Adrenal gland (tissue), 5 donors: ENCODE measurements around the gene HMGXB3.

Experiments
- POLR2A ChIP-seq, 2 donors: fragments of 450-650 bp; IDR thresholded peaks; one replicate each; pipeline ENCODE4 v1.6.1; 2017; ENCODE audit warnings: antibody characterized with exemption in 2 of 2, mild to moderate bottlenecking in 2 of 2, moderate library complexity in 1 of 2
- TF ChIP-seq, protein P1 (sequence below), 6 experiments: fragments of 450-650 bp in 4 of 6; fragments of 200-600 bp in 2 of 6; sonication (generic) in 1 of 6; IDR thresholded peaks; 1 replicate in 5 of 6; 2 replicates in 1 of 6; pipeline versions ENCODE4 v1.5.1 to v1.8.0; 2016 to 2021; ENCODE audit warnings: antibody characterized with exemption in 6 of 6, mild to moderate bottlenecking in 2 of 6, moderate library complexity in 1 of 6
- donor health status: DM: no; HTN: no; CAD: no.

DNA sequence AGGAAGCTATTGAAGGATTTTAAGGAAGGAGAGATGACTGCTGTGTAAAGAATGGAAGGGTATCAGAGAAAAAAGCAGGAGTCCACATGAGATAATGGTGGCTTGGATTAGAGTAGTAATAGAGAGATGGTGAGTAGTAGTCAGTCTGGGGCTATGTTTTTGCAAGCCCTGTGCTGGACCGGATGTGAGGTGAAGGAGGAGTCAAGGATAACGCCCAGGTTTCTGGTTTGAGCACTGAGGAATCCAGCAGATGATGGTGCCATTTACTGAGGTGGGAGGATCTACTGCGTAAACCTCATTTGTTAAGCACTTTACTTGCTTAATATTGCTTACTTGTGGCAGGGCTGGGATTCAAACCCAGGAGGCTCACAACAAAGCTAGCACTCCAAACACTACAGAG lies 1.2 kb upstream of the HMGXB3 start:
- TF ChIP-seq, protein P1, sequence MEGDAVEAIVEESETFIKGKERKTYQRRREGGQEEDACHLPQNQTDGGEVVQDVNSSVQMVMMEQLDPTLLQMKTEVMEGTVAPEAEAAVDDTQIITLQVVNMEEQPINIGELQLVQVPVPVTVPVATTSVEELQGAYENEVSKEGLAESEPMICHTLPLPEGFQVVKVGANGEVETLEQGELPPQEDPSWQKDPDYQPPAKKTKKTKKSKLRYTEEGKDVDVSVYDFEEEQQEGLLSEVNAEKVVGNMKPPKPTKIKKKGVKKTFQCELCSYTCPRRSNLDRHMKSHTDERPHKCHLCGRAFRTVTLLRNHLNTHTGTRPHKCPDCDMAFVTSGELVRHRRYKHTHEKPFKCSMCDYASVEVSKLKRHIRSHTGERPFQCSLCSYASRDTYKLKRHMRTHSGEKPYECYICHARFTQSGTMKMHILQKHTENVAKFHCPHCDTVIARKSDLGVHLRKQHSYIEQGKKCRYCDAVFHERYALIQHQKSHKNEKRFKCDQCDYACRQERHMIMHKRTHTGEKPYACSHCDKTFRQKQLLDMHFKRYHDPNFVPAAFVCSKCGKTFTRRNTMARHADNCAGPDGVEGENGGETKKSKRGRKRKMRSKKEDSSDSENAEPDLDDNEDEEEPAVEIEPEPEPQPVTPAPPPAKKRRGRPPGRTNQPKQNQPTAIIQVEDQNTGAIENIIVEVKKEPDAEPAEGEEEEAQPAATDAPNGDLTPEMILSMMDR (IDR thresholded peaks at IDR 0.05): no peak
- TF ChIP-seq POLR2A (IDR thresholded peaks at IDR 0.05): no peak
